Psoas muscle (tissue), 8 donors: Measurements from ENCODE around the gene PIAS1. TPM values are rescaled to one million over a fixed set of nuclear protein-coding genes. Genes with fewer than 3 reads are reported as not detected.

Experiments
- ATAC-seq, 4 donors: fragments of 200-7000 bp; cut with Tn5 transposase; one replicate each; pipeline ENCODE4 v1.9.1; 2020; ENCODE audit warnings: moderate library complexity in 3 of 4, mild to moderate bottlenecking in 2 of 4
- DNase-seq, 2 donors: peaks; one replicate each; pipeline ENCODE4 v3.0.0-alpha.2; 2020
- H3K27ac ChIP-seq: fragments of 200-600 bp; one replicate; pipeline ENCODE4 v1.8.0; 2022
- H3K27me3 ChIP-seq, 3 donors: fragments of 200-600 bp in 1 of 3; one replicate each; pipeline versions ENCODE4 v1.6.1 to v1.8.0; 2013 to 2022; ENCODE audit warnings: low read length in 2 of 3, mild to moderate bottlenecking in 2 of 3, moderate library complexity in 1 of 3; ENCODE audit not compliant: insufficient read depth in 3 of 3
- H3K36me3 ChIP-seq, 2 donors: fragments of 200-600 bp in 1 of 2; one replicate each; pipeline versions ENCODE4 v1.6.1 to v1.8.0; 2013 to 2022; ENCODE audit warnings: low read depth in 1 of 2, mild to moderate bottlenecking in 1 of 2, moderate library complexity in 1 of 2; ENCODE audit not compliant: insufficient read depth in 1 of 2
- H3K4me1 ChIP-seq: fragments of 200-600 bp; one replicate; pipeline ENCODE4 v1.8.0; 2022
- H3K4me3 ChIP-seq: fragments of 200-600 bp; one replicate; pipeline ENCODE4 v1.8.0; 2022; ENCODE audit warnings: mild to moderate bottlenecking
- H3K9me3 ChIP-seq: fragments of 200-600 bp; one replicate; pipeline ENCODE4 v1.8.0; 2022
- CTCF ChIP-seq: fragments of 200-600 bp; IDR thresholded peaks from one replicate; pipeline ENCODE4 v1.8.0; 2022; ENCODE audit warnings: antibody characterized with exemption
- WGBS, 3 donors: extraction: QIAGEN DNeasy Blood & Tissue Kit; methylation state at CpG; one replicate each; pipeline versions ENCODE4 v1.1.6 to v1.1.7; 2013; 5-methylcytosine and 5-hydroxymethylcytosine counted together
- intact Hi-C, 2 donors: fragments of 100-400 bp; cut with DNase I; formaldehyde crosslinking; loops; one replicate each; pipeline versions ENCODE4 v1.11.0 to v1.14.2; 2022
- polyA plus RNA-seq, 3 donors: library from polyadenylated mRNA; stranded (reverse); fragments of 200-250 nt; gene quantifications; one replicate each; pipeline ENCODE4 v1.2.3, GENCODE V29; 2013
- total RNA-seq, 4 donors: library from RNA; stranded (reverse); fragmentation: NEBNext Ultra II Directional in 2 of 4; extraction: Animal tissue kit (Norgen Biotek cat#: 25700) in 2 of 4; gene quantifications; one replicate each; pipeline versions ENCODE4 v1.2.1 to v1.2.4, GENCODE V29; 2021 to 2023
- donor health status: healthy with polysubstance abuse.
- donor health status: DM: no; HTN: no; CAD: no; lungs with moderate emphysema.
- donor health status: Bipolar disorder and iron deficiency.
- donor health status: healthy.
- donor health status: DM: yes; HTN: yes; CAD: no.
- donor health status: DM: no; HTN: no; CAD: no.
- donor health status: DM: no; HTN: no; CAD: no.
- donor health status: DM: yes; HTN: yes; CAD: no.

Gene PIAS1
- total and polyA plus RNA-seq, 7 donors, result 4.4 to 28.7 (median 18.2) TPM

- no peaks in the 10 kb centered on the region for H3K27me3 ChIP-seq
- peaks cover 76% of the 10 kb centered on the region for H3K4me1 ChIP-seq
- 83 to 88% (median 84%) methylated on average over 3 of the region's 3 CpGs for WGBS, 3 donors
- intact Hi-C loops, result no loop called here
- DNase-seq (no peak), ATAC-seq (no peak)
- no peaks in the 10 kb centered on the region for H3K9me3 ChIP-seq
- H3K4me3 ChIP-seq, result no peak overlapping the region
- H3K27ac ChIP-seq, result no peak overlapping the region
- H3K36me3 ChIP-seq, result no peaks in the 10 kb centered on the region
- no peak for TF ChIP-seq CTCF
Measured at GRCh38 chr15:68080783-68081182, 26.7 kb downstream of the PIAS1 start.

GRCh38 chr15:68081869-68082505 is 27.9 kb downstream of the PIAS1 start:
- intact Hi-C loops, result no loop called here
- Histone ChIP-seq H3K4me3 (no peak overlapping the region), H3K27ac (no peak overlapping the region), H3K36me3 (peaks cover 0 to 9% of the 10 kb centered on the region in 2 donors), H3K9me3 (no peaks in the 10 kb centered on the region), H3K27me3 (no peaks in the 10 kb centered on the region), H3K4me1 (peaks cover 70% of the 10 kb centered on the region)
- ATAC-seq, result no peak
- no peak for DNase-seq
- WGBS, 3 donors, result 54 to 61% (median 58%) methylated on average over 4 of the region's 4 CpGs
- TF ChIP-seq CTCF, result no peak

- TF ChIP-seq CTCF, result no peak
- H3K36me3 ChIP-seq, result peaks cover 0 to 16% of the 10 kb centered on the region in 2 donors
- no peak for DNase-seq
- ATAC-seq, result no peak
- no peak overlapping the region for H3K4me3 ChIP-seq
- no peaks in the 10 kb centered on the region for H3K27me3 ChIP-seq
- intact Hi-C loops, result no loop called here
- H3K4me1 ChIP-seq, result peaks cover 67% of the 10 kb centered on the region
- H3K27ac ChIP-seq, result no peak overlapping the region
- no peaks in the 10 kb centered on the region for H3K9me3 ChIP-seq
- WGBS, 3 donors, result 57 to 75% (median 59%) methylated on average over 3 of the region's 3 CpGs
Measured at GRCh38 chr15:68082735-68083134, 28.6 kb downstream of the PIAS1 start.

- TF ChIP-seq CTCF, result no peak
- WGBS, 3 donors, result 76 to 89% (median 82%) methylated on average over 4 of the region's 4 CpGs
- DNase-seq (no peak), ATAC-seq (no peak)
- Histone ChIP-seq H3K27ac (no peak overlapping the region), H3K4me1 (peaks cover 61% of the 10 kb centered on the region), H3K9me3 (no peaks in the 10 kb centered on the region), H3K27me3 (no peaks in the 10 kb centered on the region), H3K36me3 (peaks cover 0 to 19% of the 10 kb centered on the region in 2 donors), H3K4me3 (no peak overlapping the region)
- intact Hi-C loops, result no loop called here
Measured at GRCh38 chr15:68083463-68083862, 29.3 kb downstream of the PIAS1 start.

- Histone ChIP-seq H3K27me3 (no peaks in the 10 kb centered on the region), H3K9me3 (no peaks in the 10 kb centered on the region), H3K27ac (no peak overlapping the region), H3K4me3 (no peak overlapping the region), H3K36me3 (peaks cover 0 to 19% of the 10 kb centered on the region in 2 donors), H3K4me1 (peaks cover 57% of the 10 kb centered on the region)
- intact Hi-C loops, result no loop called here
- no peak for TF ChIP-seq CTCF
- WGBS, 3 donors, result 96 to 100% (median 98%) methylated on average over 1 of the region's 1 CpG
- ATAC-seq, result peak in 1 of 4 donors; percentile 33
- no peak for DNase-seq
Measured at GRCh38 chr15:68085052-68085451, 30.9 kb downstream of the PIAS1 start.
